ENCODE results near the gene CAMKK1. TPM values are rescaled to one million over a fixed set of nuclear protein-coding genes. Genes with fewer than 3 reads are reported as not detected.
"Not testable (repeated sequence)": the region's sequence is repeated elsewhere in the genome, so short reads cannot be mapped to it uniquely, and the experiment has no call there.

The CAMKK1 gene
- total RNA-seq, 2 donors from 2014 or later: 3.8 to 6.3 TPM

GRCh38 chr17:3860939-3861700 lies 31.7 kb downstream of the CAMKK1 start:
- no peaks in the 10 kb centered on the region for H3K9me3 Mint-ChIP-seq
- Histone ChIP-seq H3K27me3 (ENCODE audit: control insufficient read depth, insufficient read depth, low read length, poor library complexity, severe bottlenecking) (no peaks in the 10 kb centered on the region), H3K9me3 (ENCODE audit: control insufficient read depth, low read length) (no peaks in the 10 kb centered on the region), H3K9ac (ENCODE audit: extremely low read depth, low read length, poor library complexity, severe bottlenecking) (no peak overlapping the region), H3K4me1 (ENCODE audit: control insufficient read depth, insufficient read depth, low read length) (no peaks in the 10 kb centered on the region), H3K36me3 (ENCODE audit: control insufficient read depth, insufficient read depth, low read length) (no peaks in the 10 kb centered on the region), H3K27ac (ENCODE audit: low read depth, low read length) (no peak overlapping the region), H3K4me3 (ENCODE audit: low read length) (no peak overlapping the region)
- peak; percentile 38 for DNase-seq
- 92% methylated on average over 27 to 30 of the region's 30 CpGs for WGBS, 2 experiments (ENCODE audit: insufficient coverage in 1 of 2, insufficient read length in 1 of 2)
- no peak for TF ChIP-seq CTCF (conservative IDR thresholded peaks at IDR 0.05)
- no peak overlapping the region for H3K4me3 Mint-ChIP-seq
- no peaks in the 10 kb centered on the region for H3K4me1 Mint-ChIP-seq
- no peak overlapping the region for H3K27ac Mint-ChIP-seq
- H3K27me3 Mint-ChIP-seq (ENCODE audit: insufficient read depth): no peaks in the 10 kb centered on the region
- H3K36me3 Mint-ChIP-seq (ENCODE audit: low read depth): no peaks in the 10 kb centered on the region

GRCh38 chr17:3859940-3860339 lies 32.9 kb downstream of the CAMKK1 start:
- Mint-ChIP-seq H3K9me3 (no peaks in the 10 kb centered on the region), H3K36me3 (ENCODE audit: low read depth) (no peaks in the 10 kb centered on the region), H3K27me3 (ENCODE audit: insufficient read depth) (no peaks in the 10 kb centered on the region), H3K4me3 (no peak overlapping the region), H3K4me1 (peaks cover under 1% of the 10 kb centered on the region), H3K27ac (no peak overlapping the region)
- DNase-seq: peak; percentile 40
- H3K9ac ChIP-seq (ENCODE audit: extremely low read depth, low read length, poor library complexity, severe bottlenecking): no peak overlapping the region
- no peaks in the 10 kb centered on the region for H3K36me3 ChIP-seq (ENCODE audit: control insufficient read depth, insufficient read depth, low read length)
- WGBS, 2 experiments (ENCODE audit: insufficient coverage in 1 of 2, insufficient read length in 1 of 2): 94% methylated on average over 7 to 8 of the region's 9 CpGs
- H3K4me3 ChIP-seq (ENCODE audit: low read length): no peak overlapping the region
- no peak for TF ChIP-seq CTCF (conservative IDR thresholded peaks at IDR 0.05)
- H3K4me1 ChIP-seq (ENCODE audit: control insufficient read depth, insufficient read depth, low read length): no peaks in the 10 kb centered on the region
- no peaks in the 10 kb centered on the region for H3K27me3 ChIP-seq (ENCODE audit: control insufficient read depth, insufficient read depth, low read length, poor library complexity, severe bottlenecking)
- no peaks in the 10 kb centered on the region for H3K9me3 ChIP-seq (ENCODE audit: control insufficient read depth, low read length)
- H3K27ac ChIP-seq (ENCODE audit: low read depth, low read length): no peak overlapping the region

DNA sequence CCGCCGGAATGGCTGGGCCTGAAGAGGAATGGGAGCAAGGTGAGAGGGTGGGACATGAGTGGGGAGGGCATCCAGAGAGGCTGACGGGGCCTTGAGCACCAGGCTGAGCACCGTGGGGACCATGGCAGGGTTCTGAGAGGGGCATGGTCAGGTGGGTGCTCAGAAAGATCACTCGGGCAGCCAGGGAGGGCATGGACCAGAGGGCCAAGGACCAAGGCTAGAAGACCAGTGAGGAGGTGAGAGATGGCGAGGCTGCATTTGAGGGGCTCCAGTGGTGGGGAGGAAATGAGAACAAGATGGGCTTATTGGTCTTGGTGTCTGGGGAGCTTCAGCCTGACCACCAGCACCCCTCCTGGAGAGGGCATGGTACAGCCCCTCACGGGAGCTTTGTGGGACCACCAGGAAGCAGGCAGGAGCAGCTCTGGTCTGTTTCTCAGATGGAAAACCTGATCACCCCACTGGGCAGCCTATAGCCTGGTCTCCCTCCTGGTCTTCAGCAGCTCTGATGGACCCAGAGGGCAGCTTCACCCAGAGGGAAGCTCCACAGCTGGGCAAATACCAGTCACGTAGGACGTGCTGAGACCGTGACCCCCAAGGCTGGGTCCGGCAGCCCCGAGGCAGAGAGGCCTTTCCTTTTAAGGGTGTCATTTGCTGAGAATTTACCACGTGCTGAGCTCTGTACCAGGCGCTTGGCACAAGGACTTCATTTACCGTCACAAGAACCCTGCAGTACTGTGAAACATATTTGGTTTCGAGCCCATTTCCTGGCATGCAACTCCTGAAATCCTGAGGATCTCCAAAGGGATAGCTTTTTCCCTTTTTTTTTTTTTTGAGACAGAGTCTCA lies 35.4 kb downstream of the CAMKK1 start:
- peak; percentile 21 for TF ChIP-seq CTCF (conservative IDR thresholded peaks at IDR 0.05)
- no peak for DNase-seq
- H3K4me3 Mint-ChIP-seq: no peak overlapping the region

DNA sequence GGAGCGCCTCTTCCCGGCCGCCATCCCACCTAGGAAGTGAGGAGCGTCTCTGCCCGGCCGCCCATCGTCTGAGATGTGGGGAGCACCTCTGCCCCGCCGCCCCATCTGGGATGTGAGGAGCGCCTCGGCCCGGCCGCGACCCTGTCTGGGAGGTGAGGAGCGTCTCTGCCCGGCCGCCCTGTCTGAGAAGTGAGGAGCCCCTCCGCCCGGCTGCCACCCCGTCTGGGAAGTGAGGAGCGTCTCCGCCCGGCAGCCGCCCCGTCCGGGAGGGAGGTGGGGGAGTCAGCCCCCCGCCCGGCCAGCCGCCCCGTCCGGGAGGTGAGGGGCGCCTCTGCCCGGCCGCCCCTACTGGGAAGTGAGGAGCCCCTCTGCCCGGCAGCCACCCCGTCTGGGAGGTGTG lies 38.6 kb downstream of the CAMKK1 start:
- not testable (repeated sequence) for H3K27ac Mint-ChIP-seq; H3K4me1 ChIP-seq (ENCODE audit: control insufficient read depth, insufficient read depth, low read length); H3K27me3 ChIP-seq (ENCODE audit: control insufficient read depth, insufficient read depth, low read length, poor library complexity, severe bottlenecking); H3K27ac ChIP-seq (ENCODE audit: low read depth, low read length); H3K4me3 Mint-ChIP-seq; DNase-seq; H3K9me3 ChIP-seq (ENCODE audit: control insufficient read depth, low read length); H3K9ac ChIP-seq (ENCODE audit: extremely low read depth, low read length, poor library complexity, severe bottlenecking); H3K4me1 Mint-ChIP-seq; H3K4me3 ChIP-seq (ENCODE audit: low read length); H3K36me3 Mint-ChIP-seq (ENCODE audit: low read depth); H3K36me3 ChIP-seq (ENCODE audit: control insufficient read depth, insufficient read depth, low read length)
- Mint-ChIP-seq H3K27me3 (ENCODE audit: insufficient read depth) (peaks cover 17% of the 10 kb centered on the region), H3K9me3 (peaks cover 11% of the 10 kb centered on the region)
- WGBS, 2 experiments (ENCODE audit: insufficient coverage in 1 of 2, insufficient read length in 1 of 2): no CpG with 5 or more reads among the region's 36 CpGs

More for the DNA sequence above, 35.4 kb downstream of the CAMKK1 start:
- Histone ChIP-seq H3K4me1 (ENCODE audit: control insufficient read depth, insufficient read depth, low read length) (no peaks in the 10 kb centered on the region), H3K9ac (ENCODE audit: extremely low read depth, low read length, poor library complexity, severe bottlenecking) (no peak overlapping the region), H3K9me3 (ENCODE audit: control insufficient read depth, low read length) (no peaks in the 10 kb centered on the region), H3K4me3 (ENCODE audit: low read length) (no peak overlapping the region), H3K27ac (ENCODE audit: low read depth, low read length) (no peak overlapping the region), H3K27me3 (ENCODE audit: control insufficient read depth, insufficient read depth, low read length, poor library complexity, severe bottlenecking) (no peaks in the 10 kb centered on the region), H3K36me3 (ENCODE audit: control insufficient read depth, insufficient read depth, low read length) (no peaks in the 10 kb centered on the region)
- Mint-ChIP-seq H3K9me3 (peaks cover 10% of the 10 kb centered on the region), H3K4me1 (peaks cover 3% of the 10 kb centered on the region), H3K27ac (no peak overlapping the region), H3K36me3 (ENCODE audit: low read depth) (no peaks in the 10 kb centered on the region), H3K27me3 (ENCODE audit: insufficient read depth) (peaks cover 4% of the 10 kb centered on the region)
- 88 to 91% methylated on average over 11 to 16 of the region's 16 CpGs for WGBS, 2 experiments (ENCODE audit: insufficient coverage in 1 of 2, insufficient read length in 1 of 2)
